ENCODE results near the gene CPXM1. TPM values are rescaled to one million over a fixed set of nuclear protein-coding genes. Genes with fewer than 3 reads are reported as not detected.

Gene CPXM1
- total RNA-seq, 2 donors from 2014 or later, result 80.1 to 106 TPM

DNA sequence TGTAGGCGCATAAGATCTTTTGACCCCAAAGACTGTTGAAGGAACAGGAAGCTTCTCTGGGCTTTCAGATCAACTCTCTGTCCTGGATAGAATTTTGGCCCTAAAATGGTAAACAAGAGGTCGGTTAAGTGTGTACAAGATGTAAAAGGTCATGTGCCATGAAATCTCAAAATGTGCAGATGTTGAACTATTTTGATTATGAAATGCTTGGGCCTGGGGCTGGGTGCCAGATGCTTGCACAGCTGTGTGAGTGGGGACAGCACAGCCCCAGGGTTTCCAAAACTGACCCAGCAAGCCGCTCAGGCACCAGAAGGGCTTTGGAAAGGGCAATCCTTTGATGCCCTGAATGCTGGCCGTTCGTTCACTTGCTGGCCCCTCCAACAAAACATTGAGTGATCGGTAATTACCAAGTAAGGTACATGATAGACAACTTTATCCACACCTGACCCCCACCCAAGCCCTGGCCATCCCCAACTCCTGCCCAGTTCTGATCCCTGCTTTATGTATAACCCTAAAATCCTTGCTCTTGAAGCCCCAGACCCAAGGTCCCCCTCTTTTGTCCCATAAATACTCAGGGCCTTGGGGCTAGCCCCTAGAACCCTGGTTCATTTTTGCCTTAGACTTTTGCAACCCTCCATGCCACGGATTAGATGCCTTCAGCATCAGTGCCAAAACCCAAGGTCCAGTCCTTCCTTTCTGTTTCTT lies 17.6 kb upstream of the CPXM1 start:
- no peak overlapping the region for H3K27ac Mint-ChIP-seq
- no peak overlapping the region for H3K4me3 Mint-ChIP-seq
- H3K4me1 ChIP-seq (ENCODE audit: control insufficient read depth, insufficient read depth, low read length), result peaks cover 5% of the 10 kb centered on the region
- peaks cover 5% of the 10 kb centered on the region for H3K9me3 Mint-ChIP-seq
- H3K9ac ChIP-seq (ENCODE audit: extremely low read depth, low read length, poor library complexity, severe bottlenecking), result no peak overlapping the region
- H3K27ac ChIP-seq (ENCODE audit: low read depth, low read length), result no peak overlapping the region
- DNase-seq, result peak; percentile 18
- TF ChIP-seq CTCF (conservative IDR thresholded peaks at IDR 0.05), result no peak
- no peak overlapping the region for H3K4me3 ChIP-seq (ENCODE audit: low read length)
- peaks cover 36% of the 10 kb centered on the region for H3K27me3 ChIP-seq (ENCODE audit: control insufficient read depth, insufficient read depth, low read length, poor library complexity, severe bottlenecking)
- H3K27me3 Mint-ChIP-seq (ENCODE audit: insufficient read depth), result peaks cover 54% of the 10 kb centered on the region
- H3K4me1 Mint-ChIP-seq, result peaks cover 23% of the 10 kb centered on the region
- WGBS, 2 experiments (ENCODE audit: insufficient coverage in 1 of 2, insufficient read length in 1 of 2), result 83 to 91% methylated on average over 5 to 7 of the region's 7 CpGs
- H3K36me3 ChIP-seq (ENCODE audit: control insufficient read depth, insufficient read depth, low read length), result no peaks in the 10 kb centered on the region
- no peaks in the 10 kb centered on the region for H3K36me3 Mint-ChIP-seq (ENCODE audit: low read depth)
- no peaks in the 10 kb centered on the region for H3K9me3 ChIP-seq (ENCODE audit: control insufficient read depth, low read length)

DNA sequence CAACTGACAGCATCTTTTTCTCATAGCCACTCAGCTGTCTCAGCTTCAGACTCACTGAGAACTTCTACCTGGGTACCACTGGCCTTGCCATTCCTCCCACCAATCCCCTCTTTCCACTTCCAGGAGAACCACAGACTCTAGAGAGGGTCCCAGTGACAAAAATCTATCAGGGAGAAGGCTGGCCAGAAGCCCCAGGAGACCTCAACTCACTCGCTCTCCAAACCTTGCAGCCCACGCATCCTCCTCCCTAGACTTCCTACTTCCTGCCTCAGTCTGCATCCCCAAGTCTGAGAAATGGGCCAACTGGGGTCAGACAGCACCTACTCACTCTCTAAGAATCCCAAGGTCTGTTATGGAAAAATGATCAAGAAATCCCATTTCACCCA lies 16.9 kb upstream of the CPXM1 start:
- Mint-ChIP-seq H3K27me3 (ENCODE audit: insufficient read depth) (peaks cover 59% of the 10 kb centered on the region), H3K36me3 (ENCODE audit: low read depth) (no peaks in the 10 kb centered on the region)

GRCh38 chr20:2816583-2817340 lies 16.3 kb upstream of the CPXM1 start:
- H3K36me3 Mint-ChIP-seq (ENCODE audit: low read depth), result no peaks in the 10 kb centered on the region
- 81 to 89% methylated on average over 13 to 20 of the region's 20 CpGs for WGBS, 2 experiments (ENCODE audit: insufficient coverage in 1 of 2, insufficient read length in 1 of 2)
- no peak overlapping the region for H3K4me3 Mint-ChIP-seq
- TF ChIP-seq CTCF (conservative IDR thresholded peaks at IDR 0.05), result peak; percentile 73
- H3K4me1 ChIP-seq (ENCODE audit: control insufficient read depth, insufficient read depth, low read length), result peaks cover 5% of the 10 kb centered on the region
- H3K4me1 Mint-ChIP-seq, result peaks cover 22% of the 10 kb centered on the region
- peak; percentile 83 for DNase-seq
- no peaks in the 10 kb centered on the region for H3K36me3 ChIP-seq (ENCODE audit: control insufficient read depth, insufficient read depth, low read length)
- peaks cover 31% of the 10 kb centered on the region for H3K27me3 ChIP-seq (ENCODE audit: control insufficient read depth, insufficient read depth, low read length, poor library complexity, severe bottlenecking)
- peaks cover 61% of the 10 kb centered on the region for H3K27me3 Mint-ChIP-seq (ENCODE audit: insufficient read depth)
- no peak overlapping the region for H3K9ac ChIP-seq (ENCODE audit: extremely low read depth, low read length, poor library complexity, severe bottlenecking)
- H3K4me3 ChIP-seq (ENCODE audit: low read length), result no peak overlapping the region
- H3K27ac Mint-ChIP-seq, result no peak overlapping the region
- H3K9me3 Mint-ChIP-seq, result peaks cover 15% of the 10 kb centered on the region
- H3K27ac ChIP-seq (ENCODE audit: low read depth, low read length), result no peak overlapping the region
- peaks cover 9% of the 10 kb centered on the region for H3K9me3 ChIP-seq (ENCODE audit: control insufficient read depth, low read length)

More for the DNA sequence above, 16.9 kb upstream of the CPXM1 start:
- peaks cover 5% of the 10 kb centered on the region for H3K4me1 ChIP-seq (ENCODE audit: control insufficient read depth, insufficient read depth, low read length)
- H3K27ac ChIP-seq (ENCODE audit: low read depth, low read length), result no peak overlapping the region
- Mint-ChIP-seq H3K4me1 (peaks cover 23% of the 10 kb centered on the region), H3K27ac (no peak overlapping the region), H3K9me3 (peaks cover 10% of the 10 kb centered on the region), H3K4me3 (no peak overlapping the region)
- H3K36me3 ChIP-seq (ENCODE audit: control insufficient read depth, insufficient read depth, low read length), result no peaks in the 10 kb centered on the region
- H3K27me3 ChIP-seq (ENCODE audit: control insufficient read depth, insufficient read depth, low read length, poor library complexity, severe bottlenecking), result peaks cover 35% of the 10 kb centered on the region
- TF ChIP-seq CTCF (conservative IDR thresholded peaks at IDR 0.05), result no peak
- DNase-seq, result peak; percentile 8
- peaks cover 4% of the 10 kb centered on the region for H3K9me3 ChIP-seq (ENCODE audit: control insufficient read depth, low read length)
- no peak overlapping the region for H3K4me3 ChIP-seq (ENCODE audit: low read length)
- WGBS, 2 experiments (ENCODE audit: insufficient coverage in 1 of 2, insufficient read length in 1 of 2), result 82 to 100% methylated on average over 2 of the region's 2 CpGs
- no peak overlapping the region for H3K9ac ChIP-seq (ENCODE audit: extremely low read depth, low read length, poor library complexity, severe bottlenecking)

Data from endodermal cell (in vitro differentiated cells).